HG03159 (cell line): ENCODE data around the gene SERF1B.
A peak's percentile ranks its signal among the peaks of the same experiment; 100 is the strongest.
"Not testable (repeated sequence)": the region's sequence is repeated elsewhere in the genome, so short reads cannot be mapped to it uniquely, and the experiment has no call there.

Experiments
- ATAC-seq: cut with Tn5 transposase; IDR thresholded peaks from one replicate; pipeline ENCODE4 v1.9.1; 2021; ENCODE audit warnings: mild to moderate bottlenecking, moderate library complexity; ENCODE audit not compliant: unreplicated experiment

SERF1B gene

DNA sequence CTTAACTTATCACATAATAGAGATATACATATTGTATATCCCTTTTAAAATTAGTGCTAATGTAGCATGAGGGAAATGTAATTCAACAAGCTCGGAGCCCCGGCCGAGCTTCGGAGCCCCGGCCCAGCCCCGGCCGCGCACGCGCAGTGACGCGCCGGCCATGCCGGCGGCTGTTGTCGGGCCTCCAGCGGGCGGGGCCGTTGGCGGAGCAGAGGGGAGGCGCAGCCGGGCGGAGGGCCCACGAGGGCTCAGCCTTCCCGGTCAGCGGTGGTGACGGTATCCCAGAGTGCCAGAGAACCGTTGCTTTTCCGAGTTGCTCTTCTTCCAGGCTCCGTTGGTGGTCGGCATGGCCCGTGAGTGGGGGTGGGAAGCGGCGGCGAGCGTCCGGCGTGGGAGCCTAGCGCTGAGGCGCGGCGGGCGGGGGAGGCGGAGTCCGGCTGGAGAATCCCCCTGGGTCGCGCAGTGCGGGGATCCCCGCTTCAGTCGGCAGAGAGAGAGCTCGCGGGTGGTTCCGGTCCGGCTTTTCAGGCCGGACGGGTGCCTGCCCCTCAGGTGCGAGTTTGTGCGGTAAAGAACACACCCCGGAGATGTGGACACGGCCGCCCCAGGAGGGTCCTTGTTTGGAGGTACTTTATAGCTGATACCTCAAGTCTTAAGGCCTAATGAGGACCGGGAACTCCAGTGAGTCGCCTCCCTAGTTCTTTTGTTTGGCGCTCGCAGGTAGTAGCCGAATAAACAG lies at the start of gene SERF1B:
TSS of gene SERF1B (plus strand) at position 146 of the 739 bp plus-strand sequence. CDS start at position 347, 201 bp downstream.
- ATAC-seq: peak; percentile 84

DNA sequence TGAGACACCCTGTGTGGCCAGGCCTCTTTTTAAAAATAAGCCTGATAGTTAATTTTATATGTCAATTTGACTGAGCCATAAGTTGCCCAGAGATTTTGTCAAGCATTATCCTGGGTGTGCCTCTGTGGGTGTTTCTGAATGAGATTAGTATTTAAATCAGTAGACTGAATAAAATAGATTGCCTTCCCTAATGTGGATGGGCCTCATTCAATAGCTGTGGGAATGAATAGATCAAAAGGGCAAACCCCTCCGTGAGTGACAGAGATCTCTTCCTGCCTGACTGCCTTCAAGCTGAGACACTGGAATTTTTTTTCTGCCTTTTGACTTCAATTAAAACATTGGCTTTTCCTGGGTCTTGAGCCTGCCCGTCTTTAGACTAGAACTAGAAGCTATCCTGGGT lies 33.3 kb upstream of the SERF1B start:
- ATAC-seq: not testable (repeated sequence)

GRCh38 chr5:69995535-69995934 lies 29.5 kb upstream of the SERF1B start:
- not testable (repeated sequence) for ATAC-seq

GRCh38 chr5:70020660-70021059 lies 4.4 kb upstream of the SERF1B start:
- ATAC-seq: not testable (repeated sequence)

DNA sequence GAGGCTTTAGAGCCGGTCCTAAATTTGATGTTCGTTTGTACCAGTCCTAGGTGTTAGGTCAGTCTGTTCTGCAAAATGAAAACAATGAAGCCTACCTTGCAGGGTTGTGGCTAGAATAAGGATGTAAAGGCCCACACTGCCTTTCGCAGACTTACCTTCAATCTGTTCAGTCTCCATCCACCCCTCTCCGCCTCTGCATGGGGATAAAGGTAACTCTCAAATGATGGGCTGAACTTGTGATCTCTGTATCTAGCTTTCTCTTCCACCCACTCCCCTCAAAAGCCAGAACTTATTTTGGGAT lies 744 bp downstream of the SERF1B start:
- peak; percentile 36 for ATAC-seq

GRCh38 chr5:70031204-70031603 lies 6.2 kb downstream of the SERF1B start:
- ATAC-seq: not testable (repeated sequence)

- ATAC-seq: not testable (repeated sequence)
Observed at GRCh38 chr5:70041411-70041810, 16.4 kb downstream of the SERF1B start.

GRCh38 chr5:70049790-70050142 lies 24.7 kb downstream of the SERF1B start:
- peak; percentile 38 for ATAC-seq

DNA sequence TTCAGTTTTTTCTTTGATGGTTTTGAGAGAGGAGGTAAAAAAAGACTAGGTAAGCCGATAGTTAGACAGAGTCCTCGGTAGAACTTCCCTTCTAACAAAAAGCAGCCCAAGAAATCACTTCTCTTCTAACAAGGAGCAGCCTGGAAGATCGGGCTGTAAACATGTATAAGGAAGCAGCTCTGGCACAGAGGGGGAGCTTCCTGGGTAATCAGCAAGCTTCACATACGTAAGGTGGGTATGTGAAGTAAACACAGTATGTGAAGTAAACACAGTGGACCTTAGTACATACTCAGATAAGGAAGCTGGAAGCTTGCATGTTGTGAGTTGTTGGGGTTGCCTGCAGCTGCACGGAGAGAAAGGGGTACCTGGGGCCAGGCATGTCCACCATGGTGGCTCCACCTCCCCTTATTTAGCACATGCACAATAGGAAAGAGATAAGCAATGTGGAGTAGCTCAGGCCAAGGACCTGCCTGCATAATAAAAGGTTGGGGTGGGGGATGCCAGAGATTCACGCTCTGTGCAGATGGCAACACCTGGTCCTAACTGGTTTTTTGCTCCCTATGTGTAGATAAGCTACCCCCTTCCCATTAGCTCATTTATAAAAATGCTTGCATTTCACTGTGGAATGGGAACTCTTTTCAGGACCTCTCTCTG lies 31.4 kb downstream of the SERF1B start:
- ATAC-seq: not testable (repeated sequence)

- not testable (repeated sequence) for ATAC-seq
Observed at GRCh38 chr5:70057140-70057539, 32.1 kb downstream of the SERF1B start.

DNA sequence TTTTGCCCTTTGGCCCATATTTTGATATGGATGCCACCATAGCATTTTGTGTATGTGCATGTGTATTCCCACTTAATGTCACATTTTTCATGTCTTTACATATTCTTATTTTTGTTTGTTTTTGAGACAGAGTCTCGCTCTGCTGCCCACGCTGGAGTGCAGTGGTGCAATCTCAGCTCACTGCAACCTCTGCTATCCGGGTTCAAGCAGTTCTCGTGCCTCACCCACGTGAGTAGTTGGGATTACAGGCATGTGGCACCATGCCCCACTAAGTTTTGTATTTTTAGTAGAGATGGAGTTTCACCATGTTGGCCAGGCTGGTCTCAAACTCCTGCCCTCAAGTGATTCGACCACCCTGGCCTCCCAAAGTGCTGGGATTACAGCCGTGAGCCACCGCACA lies 52.6 kb downstream of the SERF1B start:
- ATAC-seq: not testable (repeated sequence)

DNA sequence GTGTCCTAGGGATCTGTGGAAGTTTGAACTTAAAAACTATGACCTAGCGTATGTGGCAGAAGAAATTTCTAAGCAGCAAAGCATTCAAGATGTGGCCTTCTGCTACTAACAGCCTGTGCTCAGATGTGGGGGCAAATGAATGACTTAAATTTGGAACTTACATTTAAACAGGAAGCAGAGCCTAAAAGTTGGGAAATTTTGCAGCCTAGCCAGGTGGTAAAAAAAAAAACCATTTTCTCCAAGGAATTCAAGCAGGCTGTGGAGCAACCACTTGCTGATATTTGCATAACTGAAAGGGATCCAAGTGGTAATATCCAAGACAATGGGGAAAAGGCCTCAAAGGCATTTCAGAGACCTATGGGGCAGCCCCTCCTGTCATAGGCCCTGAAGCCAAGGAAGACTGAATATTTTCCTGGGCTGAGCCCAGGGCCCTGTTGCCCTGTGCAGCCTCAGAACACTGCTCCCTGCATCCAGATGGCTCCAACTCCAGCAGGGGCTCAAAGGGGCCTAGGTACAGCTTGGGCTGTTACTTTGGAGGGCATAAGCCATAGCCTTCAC lies 63.9 kb downstream of the SERF1B start:
- not testable (repeated sequence) for ATAC-seq

DNA sequence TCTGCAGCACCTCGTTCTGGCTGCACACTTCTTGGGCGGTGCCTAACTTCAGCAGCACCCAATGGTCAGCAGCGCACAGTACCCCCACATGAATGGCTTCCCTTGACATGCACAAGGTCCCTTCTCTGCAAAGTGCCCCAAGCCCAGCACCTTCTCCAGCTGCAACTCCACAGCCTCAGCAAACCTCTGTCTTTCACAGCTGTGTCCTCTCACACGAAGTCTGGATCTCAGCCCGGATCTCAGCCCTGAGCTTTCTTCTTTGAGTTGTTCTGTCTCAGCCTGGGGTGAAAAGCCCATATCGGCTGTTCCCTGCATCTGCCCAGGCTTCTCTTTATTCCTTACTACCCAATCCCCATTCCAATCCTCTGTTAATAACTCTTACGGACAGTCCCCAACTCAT lies 66.7 kb downstream of the SERF1B start:
- ATAC-seq: not testable (repeated sequence)
